ENCODE data around the gene NPEPL1. TPM values are rescaled to one million over a fixed set of nuclear protein-coding genes. Genes with fewer than 3 reads are reported as not detected.
A peak's percentile ranks its signal among the peaks of the same experiment; 100 is the strongest.

The NPEPL1 gene
- total and polyA plus RNA-seq, 8 donors: 15.3 to 134 (median 37.8) TPM

DNA sequence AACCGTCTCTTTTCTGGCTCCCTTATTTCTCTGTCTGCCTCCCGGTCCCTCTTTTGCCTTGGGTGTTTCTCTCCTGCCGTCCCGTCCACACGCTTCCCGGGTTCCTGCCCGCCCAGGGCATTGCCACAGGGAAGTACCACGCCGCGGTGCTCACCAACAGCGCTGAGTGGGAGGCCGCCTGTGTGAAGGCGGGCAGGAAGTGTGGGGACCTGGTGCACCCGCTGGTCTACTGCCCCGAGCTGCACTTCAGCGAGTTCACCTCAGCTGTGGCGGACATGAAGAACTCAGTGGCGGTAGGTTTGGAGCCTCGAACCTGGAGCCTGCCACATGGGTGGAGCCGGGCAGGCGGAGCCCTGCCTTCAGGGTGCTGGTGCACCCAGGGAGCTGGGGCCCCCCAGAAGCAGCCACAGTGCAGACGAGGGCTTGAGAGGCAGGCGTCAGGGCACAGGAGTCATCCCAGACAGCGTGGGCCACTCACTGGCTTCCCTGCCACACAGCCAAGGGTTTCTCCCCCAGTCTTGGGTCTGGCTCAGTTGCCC, 21.3 kb downstream of the NPEPL1 start:
- WGBS, 5 donors: 92 to 97% (median 93%) methylated on average over 24 of the region's 24 CpGs
- DNase-seq: peak; percentile 3 to 18
- peaks cover 0 to 54% (median 32%) of the 10 kb centered on the region in 4 donors for H3K36me3 ChIP-seq
- no peaks in the 10 kb centered on the region for H3K9me3 ChIP-seq
- no peak for TF ChIP-seq EP300 (IDR thresholded peaks at IDR 0.05)
- TF ChIP-seq, protein P1, sequence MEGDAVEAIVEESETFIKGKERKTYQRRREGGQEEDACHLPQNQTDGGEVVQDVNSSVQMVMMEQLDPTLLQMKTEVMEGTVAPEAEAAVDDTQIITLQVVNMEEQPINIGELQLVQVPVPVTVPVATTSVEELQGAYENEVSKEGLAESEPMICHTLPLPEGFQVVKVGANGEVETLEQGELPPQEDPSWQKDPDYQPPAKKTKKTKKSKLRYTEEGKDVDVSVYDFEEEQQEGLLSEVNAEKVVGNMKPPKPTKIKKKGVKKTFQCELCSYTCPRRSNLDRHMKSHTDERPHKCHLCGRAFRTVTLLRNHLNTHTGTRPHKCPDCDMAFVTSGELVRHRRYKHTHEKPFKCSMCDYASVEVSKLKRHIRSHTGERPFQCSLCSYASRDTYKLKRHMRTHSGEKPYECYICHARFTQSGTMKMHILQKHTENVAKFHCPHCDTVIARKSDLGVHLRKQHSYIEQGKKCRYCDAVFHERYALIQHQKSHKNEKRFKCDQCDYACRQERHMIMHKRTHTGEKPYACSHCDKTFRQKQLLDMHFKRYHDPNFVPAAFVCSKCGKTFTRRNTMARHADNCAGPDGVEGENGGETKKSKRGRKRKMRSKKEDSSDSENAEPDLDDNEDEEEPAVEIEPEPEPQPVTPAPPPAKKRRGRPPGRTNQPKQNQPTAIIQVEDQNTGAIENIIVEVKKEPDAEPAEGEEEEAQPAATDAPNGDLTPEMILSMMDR (IDR thresholded peaks at IDR 0.05): no peak
- no peak overlapping the region for H3K27ac ChIP-seq
- no peaks in the 10 kb centered on the region for H3K27me3 ChIP-seq
- no peak overlapping the region for H3K4me3 ChIP-seq
- intact Hi-C loops (cut with DNase I; ENCODE audit: low total_unique reads): no loop called here
- peaks cover 0 to 11% (median 9%) of the 10 kb centered on the region in 4 donors for H3K4me1 ChIP-seq

DNA sequence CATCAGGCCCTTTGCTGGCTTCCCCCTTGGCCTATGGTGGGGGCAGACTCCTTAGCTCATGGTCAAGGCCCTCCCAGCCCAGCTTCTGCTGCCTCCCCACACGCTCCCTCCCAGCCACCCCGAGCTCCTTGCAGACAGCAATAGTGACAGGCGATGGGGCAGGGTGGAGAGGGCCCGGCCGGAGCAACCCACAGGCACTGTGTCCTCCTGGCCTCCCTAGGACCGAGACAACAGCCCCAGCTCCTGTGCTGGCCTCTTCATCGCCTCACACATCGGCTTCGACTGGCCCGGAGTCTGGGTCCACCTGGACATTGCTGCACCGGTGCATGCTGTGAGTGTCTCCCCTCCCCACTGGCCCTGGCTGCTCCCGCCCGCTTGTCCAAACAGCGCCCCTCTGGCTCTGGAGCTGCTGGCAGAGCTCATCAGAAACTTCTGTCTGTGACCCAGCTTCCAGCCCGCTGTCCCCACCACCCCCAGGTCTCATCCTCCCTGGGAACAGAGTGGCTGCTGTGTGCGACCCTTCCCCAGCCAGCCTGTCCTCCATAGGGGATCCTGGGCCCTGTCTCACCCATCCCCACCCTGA, 21.8 kb downstream of the NPEPL1 start:
- peaks cover 0 to 3% (median 0%) of the 10 kb centered on the region in 3 donors for H3K27me3 ChIP-seq
- intact Hi-C loops (cut with DNase I; ENCODE audit: low total_unique reads): no loop called here
- no peak overlapping the region for H3K27ac ChIP-seq
- no peak overlapping the region for H3K4me3 ChIP-seq
- no peaks in the 10 kb centered on the region for H3K9me3 ChIP-seq
- TF ChIP-seq, protein P1 (IDR thresholded peaks at IDR 0.05): no peak
- TF ChIP-seq POLR2A (IDR thresholded peaks at IDR 0.05): no peak
- DNase-seq: peak in 1 of 2 donors; percentile 1
- peaks cover 0 to 11% (median 9%) of the 10 kb centered on the region in 4 donors for H3K4me1 ChIP-seq
- 88 to 96% (median 92%) methylated on average over 8 to 16 of the region's 16 CpGs for WGBS, 5 donors
- H3K36me3 ChIP-seq: peaks cover 0 to 48% (median 29%) of the 10 kb centered on the region in 4 donors

DNA sequence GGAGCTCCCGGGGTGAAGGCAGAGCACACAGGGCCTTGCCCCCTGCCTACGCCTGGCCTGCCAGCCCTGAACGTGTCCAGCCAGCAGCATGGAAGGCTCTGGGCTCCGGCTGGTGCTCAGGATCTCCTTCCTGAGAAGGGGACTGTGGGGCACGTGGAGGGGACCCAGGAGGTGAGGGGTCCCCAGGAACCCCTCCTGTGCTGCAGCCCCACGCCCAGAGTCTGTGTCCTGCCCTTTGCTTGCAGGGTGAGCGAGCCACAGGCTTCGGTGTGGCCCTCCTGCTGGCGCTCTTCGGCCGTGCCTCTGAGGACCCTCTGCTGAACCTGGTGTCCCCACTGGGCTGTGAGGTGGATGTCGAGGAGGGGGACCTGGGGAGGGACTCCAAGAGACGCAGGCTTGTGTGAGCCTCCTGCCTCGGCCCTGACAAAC, 22.3 kb downstream of the NPEPL1 start:
- DNase-seq: peak in 1 of 2 donors; percentile 2
- 89 to 92% (median 90%) methylated on average over 7 to 14 of the region's 14 CpGs for WGBS, 5 donors
- H3K27ac ChIP-seq: no peak overlapping the region
- intact Hi-C loops (cut with DNase I; ENCODE audit: low total_unique reads): no loop called here
- TF ChIP-seq EP300 (IDR thresholded peaks at IDR 0.05) (no peak), POLR2AphosphoS5 (IDR thresholded peaks at IDR 0.05) (no peak), POLR2A (IDR thresholded peaks at IDR 0.05) (no peak)
- TF ChIP-seq, protein P1 (IDR thresholded peaks at IDR 0.05): no peak
- H3K4me1 ChIP-seq: peaks cover 0 to 11% (median 9%) of the 10 kb centered on the region in 4 donors
- H3K27me3 ChIP-seq: peaks cover 0 to 7% (median 0%) of the 10 kb centered on the region in 3 donors
- H3K4me3 ChIP-seq: no peak overlapping the region
- H3K36me3 ChIP-seq: peaks cover 0 to 45% (median 28%) of the 10 kb centered on the region in 4 donors
- no peaks in the 10 kb centered on the region for H3K9me3 ChIP-seq

DNA sequence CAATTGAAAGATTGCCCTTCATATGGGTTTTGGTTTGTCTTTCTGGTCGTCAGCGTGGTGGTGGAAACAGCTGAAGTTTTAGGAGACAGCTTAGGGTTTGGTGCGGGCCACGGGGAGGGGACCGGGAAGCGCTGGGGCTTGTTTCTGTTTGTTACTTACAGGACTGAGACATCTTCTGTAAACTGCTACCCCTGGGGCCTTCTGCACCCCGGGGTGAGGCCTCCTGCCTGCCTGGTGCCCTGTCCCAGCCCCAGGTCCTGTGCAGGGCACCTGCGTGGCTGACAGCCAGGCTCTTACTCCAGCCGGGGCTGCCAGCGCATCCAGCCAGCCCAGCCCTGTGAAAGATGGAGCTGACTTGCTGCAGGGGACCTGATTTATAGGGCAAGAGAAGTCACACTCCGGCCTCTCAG, 22.8 kb downstream of the NPEPL1 start:
- H3K4me3 ChIP-seq: no peak overlapping the region
- H3K27me3 ChIP-seq: peaks cover 0 to 12% (median 0%) of the 10 kb centered on the region in 3 donors
- DNase-seq: peak in 1 of 2 donors; percentile 24
- intact Hi-C loops (cut with DNase I; ENCODE audit: low total_unique reads): no loop called here
- no peak for TF ChIP-seq POLR2A (IDR thresholded peaks at IDR 0.05)
- TF ChIP-seq, protein P1 (IDR thresholded peaks at IDR 0.05): no peak
- TF ChIP-seq EP300 (IDR thresholded peaks at IDR 0.05): no peak
- no peak for TF ChIP-seq POLR2AphosphoS5 (IDR thresholded peaks at IDR 0.05)
- whole genome bisulfite sequencing, 5 donors: 69 to 83% (median 74%) methylated on average over 8 to 11 of the region's 11 CpGs
- no peak overlapping the region for H3K27ac ChIP-seq
- peaks cover 0 to 45% (median 28%) of the 10 kb centered on the region in 4 donors for H3K36me3 ChIP-seq
- peaks cover 0 to 11% (median 9%) of the 10 kb centered on the region in 4 donors for H3K4me1 ChIP-seq
- no peaks in the 10 kb centered on the region for H3K9me3 ChIP-seq
